GM12801 (cell line): Measurements from ENCODE around the gene SNX8.

Source experiments
- TF ChIP-seq, protein P1 (sequence below): IDR thresholded peaks from one replicate; pipeline ENCODE4 v1.5.1; 2011; ENCODE audit warnings: control low read depth; ENCODE audit not compliant: insufficient read length; ENCODE audit errors: extremely low read depth

The SNX8 gene, protein sequence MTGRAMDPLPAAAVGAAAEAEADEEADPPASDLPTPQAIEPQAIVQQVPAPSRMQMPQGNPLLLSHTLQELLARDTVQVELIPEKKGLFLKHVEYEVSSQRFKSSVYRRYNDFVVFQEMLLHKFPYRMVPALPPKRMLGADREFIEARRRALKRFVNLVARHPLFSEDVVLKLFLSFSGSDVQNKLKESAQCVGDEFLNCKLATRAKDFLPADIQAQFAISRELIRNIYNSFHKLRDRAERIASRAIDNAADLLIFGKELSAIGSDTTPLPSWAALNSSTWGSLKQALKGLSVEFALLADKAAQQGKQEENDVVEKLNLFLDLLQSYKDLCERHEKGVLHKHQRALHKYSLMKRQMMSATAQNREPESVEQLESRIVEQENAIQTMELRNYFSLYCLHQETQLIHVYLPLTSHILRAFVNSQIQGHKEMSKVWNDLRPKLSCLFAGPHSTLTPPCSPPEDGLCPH

DNA sequence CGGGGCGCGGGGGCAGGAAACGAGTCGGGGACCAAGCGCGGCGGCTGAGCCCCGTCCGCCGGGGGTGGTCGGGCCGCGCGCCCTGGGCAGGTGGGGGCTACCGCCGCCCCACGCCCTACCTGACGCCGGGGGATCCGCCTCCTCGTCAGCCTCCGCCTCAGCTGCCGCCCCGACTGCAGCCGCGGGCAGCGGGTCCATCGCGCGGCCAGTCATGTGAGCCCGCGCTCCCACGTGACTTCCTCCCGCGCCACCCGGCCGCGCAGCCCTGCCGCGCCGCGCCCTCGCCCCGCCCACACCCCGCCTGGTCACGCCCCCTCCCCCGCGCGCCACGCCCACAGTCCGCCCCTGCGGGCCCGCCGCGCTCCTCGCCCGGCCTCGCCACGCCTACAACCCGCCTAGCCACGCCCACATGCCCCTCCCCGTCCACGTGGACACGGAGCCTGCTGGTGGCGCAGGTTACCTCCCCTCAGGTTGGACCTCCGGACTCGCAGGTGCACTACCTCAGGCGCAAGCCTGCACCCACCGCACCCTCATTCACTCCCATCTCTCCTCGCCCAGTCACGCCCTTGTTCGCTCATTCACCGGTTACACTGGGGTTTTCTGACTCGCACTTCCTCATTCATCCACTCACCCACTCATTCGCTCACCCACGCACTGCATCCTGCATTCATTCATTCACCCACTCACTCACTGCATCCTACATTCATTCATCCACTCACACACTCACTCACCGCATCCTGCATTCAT, at the start of gene SNX8:
SNX8 (minus strand) TSS at position 233 of the 747 bp plus-strand sequence; CDS start at position 213, 20 bp downstream.
- TF ChIP-seq, protein P1, sequence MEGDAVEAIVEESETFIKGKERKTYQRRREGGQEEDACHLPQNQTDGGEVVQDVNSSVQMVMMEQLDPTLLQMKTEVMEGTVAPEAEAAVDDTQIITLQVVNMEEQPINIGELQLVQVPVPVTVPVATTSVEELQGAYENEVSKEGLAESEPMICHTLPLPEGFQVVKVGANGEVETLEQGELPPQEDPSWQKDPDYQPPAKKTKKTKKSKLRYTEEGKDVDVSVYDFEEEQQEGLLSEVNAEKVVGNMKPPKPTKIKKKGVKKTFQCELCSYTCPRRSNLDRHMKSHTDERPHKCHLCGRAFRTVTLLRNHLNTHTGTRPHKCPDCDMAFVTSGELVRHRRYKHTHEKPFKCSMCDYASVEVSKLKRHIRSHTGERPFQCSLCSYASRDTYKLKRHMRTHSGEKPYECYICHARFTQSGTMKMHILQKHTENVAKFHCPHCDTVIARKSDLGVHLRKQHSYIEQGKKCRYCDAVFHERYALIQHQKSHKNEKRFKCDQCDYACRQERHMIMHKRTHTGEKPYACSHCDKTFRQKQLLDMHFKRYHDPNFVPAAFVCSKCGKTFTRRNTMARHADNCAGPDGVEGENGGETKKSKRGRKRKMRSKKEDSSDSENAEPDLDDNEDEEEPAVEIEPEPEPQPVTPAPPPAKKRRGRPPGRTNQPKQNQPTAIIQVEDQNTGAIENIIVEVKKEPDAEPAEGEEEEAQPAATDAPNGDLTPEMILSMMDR, result no peak

DNA sequence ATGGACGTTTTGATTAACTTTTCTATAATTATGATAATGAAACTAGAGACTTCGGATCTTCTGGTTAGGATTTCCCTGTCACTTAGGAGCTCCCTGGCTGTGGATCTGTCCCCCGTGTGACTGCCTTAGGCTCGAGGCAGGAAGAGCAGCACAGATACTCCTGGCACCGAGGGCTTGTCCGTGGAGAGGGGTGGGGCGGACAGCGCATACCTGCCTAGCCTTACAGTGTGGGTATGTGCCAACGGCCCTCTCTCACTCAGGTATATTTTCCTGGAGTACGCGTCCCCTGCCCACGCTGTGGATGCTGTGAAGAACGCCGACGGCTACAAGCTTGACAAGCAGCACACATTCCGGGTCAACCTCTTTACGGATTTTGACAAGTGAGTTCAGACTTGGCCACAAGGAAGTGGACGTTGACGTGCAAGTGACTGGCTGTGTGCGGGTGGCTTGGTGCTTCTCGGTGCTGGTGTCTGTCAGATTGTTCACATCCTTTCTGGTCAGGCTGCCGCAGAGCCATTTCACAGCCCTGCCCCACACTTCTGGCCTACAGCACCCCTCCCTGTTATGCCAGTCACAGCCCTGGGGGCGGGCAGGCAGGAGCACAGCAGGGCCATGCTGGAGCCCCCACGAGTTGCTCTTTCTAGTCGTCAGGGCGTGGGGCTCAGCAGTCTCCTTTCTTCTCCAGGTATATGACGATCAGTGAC, 48.3 kb upstream of the SNX8 start:
- TF ChIP-seq, protein P1, result no peak

DNA sequence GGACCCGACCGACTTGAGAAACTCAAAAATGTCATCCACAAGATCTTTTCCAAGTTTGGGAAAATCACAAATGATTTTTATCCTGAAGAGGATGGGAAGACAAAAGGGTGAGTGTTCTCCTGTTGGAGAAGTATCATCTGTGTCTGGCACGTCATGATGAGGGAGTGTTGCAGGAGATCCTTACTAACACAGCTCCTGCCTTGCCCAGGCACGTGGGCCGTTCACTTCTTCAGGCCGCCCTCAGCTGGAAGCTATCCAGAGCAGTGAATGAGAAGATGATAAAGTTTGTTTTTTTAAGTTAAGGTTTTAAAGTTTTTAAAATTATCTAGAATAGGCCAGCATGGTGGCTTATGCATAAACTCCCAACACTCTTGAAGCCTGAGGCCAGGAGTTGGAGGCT, 46.6 kb upstream of the SNX8 start:
- TF ChIP-seq, protein P1, result no peak

DNA sequence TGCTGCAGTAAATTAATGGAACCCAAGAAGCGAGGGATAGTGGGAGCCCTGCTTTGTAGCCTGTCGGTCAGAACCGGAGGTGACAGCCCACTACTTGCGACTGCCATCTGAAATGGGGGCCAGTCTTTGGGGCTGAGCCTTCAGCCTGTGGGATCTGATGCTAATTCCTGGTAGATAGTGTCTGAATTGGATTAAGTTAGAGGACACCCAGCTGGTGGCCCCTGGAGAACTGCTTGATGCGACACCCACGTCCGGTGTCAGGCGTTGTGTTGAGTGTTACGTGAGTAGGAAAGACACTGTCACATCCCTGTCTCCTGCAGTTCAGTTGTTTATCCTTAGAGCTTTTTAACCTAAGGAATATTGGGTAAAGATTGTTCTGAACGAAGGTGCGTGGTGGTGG, 45.4 kb upstream of the SNX8 start:
- TF ChIP-seq, protein P1, result no peak

DNA sequence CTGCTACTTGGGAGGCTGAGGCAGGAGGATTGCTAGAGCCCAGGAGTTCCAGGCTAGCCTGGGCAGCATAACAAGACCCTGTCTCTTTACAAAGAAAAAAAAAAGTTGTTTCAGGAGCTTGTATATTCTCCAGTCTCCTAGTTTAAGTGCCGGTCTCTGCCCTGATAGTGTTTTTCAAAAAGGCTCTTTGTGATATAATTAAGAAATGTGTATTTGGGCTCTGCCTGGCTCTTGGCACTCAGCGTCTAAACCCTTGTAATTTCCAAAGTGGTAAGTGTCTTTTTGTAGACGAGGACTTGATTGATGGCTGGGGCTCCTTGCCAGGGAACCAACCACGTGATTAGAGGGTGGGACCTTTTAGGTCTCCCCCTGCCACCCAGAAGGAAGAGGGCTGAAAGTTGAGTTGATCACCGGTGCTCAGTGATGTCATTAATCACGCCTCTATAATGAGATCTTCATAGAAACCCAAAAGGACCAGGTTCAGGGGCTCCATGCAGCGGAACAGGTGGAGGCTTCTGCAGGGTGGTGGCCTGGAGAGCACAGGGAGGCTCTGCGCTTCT, 44.8 kb upstream of the SNX8 start:
- TF ChIP-seq, protein P1, result no peak

DNA sequence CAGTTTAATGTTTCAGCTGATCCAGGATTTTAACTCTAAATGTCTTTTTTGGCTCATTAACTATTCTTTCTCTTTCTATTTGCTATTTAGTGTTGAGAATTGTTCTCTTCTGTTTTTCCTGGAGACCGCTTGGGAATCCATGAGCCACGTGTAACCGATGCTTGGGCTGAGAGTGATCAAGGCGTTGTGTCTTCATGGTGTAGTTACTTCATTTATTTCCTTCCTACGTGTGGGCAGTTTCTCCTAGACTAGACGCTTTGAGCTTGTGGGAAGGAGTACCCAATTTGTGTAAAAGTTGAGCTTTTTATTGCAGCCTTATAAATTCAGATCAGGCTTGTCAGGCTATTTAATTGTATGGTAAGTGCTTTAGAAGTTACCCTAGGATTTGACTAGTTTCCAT, 43.3 kb upstream of the SNX8 start:
- TF ChIP-seq, protein P1, result no peak

DNA sequence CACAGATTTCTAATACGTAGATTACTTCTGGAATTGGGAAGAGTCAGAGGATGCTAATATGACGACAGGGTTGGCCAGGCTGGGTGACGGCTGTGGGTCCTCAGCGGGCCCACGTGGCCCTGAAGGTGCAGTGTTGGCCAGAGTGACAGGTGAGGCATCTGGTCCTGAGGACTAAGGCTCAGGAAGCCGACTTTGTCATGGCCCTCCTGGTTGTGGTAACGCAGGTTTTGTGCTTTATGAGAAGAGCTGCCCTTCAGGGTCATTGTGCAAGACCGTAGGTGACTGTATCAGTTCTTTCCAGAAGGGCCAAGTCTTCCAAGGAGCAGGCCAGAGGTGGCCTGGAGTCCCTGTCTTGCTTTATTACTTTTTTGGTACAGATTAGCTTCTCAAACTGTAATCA, 42.9 kb upstream of the SNX8 start:
- TF ChIP-seq, protein P1, result no peak
